ENCODE results near the gene CYFIP2.
A peak's percentile ranks its signal among the peaks of the same experiment; 100 is the strongest.

Gene CYFIP2

DNA sequence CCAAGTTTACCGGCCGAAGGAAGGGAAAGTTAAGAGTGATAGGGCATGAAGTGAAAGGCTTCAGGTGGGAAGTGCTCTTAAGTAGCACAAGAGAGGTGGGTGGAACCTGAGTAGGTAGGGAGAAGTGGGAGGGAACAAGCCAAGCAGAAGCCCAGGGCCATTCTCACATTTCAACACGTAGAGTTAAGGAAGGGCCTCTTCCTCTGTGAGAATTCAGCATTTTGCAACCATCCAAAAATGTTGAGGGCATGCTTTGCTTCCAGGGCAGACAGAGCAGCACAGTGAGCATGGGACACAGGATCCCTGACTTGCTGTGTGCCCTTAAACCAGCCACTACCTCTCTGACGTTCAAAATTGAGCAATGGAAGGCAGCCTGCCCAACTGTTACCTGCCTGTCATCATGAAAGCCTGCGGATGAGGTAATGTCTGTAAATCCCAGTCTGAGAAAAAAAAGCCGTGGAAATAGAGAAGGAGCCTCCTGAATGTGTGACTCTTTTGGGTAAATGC lies 3.3 kb downstream of the CYFIP2 start:
- H3K36me3 ChIP-seq (ENCODE audit: insufficient read depth), result no peaks in the 10 kb centered on the region

DNA sequence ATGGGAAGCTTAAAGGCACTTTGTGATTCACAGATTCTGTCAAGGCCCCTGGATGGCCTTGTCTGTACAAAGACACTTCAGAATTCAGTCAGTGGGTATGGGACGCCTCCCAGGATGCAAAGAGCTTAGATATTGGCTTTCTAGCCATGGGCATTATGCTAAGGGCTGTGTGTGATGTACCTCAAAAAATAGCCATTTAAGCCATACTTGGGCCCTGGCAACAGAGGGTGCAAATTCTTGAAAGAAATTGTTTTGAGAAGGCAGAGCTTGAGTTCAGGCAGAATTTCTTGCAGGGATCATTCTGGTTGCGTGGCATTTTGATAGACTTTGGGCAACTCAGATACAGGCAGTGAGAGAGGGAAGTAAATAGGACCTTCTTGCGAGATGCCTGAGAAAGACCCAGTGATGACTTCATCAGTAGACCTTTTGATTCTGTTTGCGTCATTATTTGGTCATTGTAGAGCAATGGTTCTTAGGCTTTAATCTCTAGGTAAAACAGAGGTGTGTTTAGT lies 3.9 kb downstream of the CYFIP2 start:
- Histone ChIP-seq H4K20me1 (ENCODE audit: insufficient read depth) (no peaks in the 10 kb centered on the region), H3K27ac (peak overlapping the region; percentile 100; the same call in 1 of the 2 replicates), H3K27me3 (ENCODE audit: insufficient read depth, low read depth) (no peaks in the 10 kb centered on the region), H3K36me3 (ENCODE audit: insufficient read depth) (no peaks in the 10 kb centered on the region), H3K79me2 (ENCODE audit: insufficient read depth, low read depth) (peaks cover 60% of the 10 kb centered on the region), H3K4me3 (IDR thresholded peaks at IDR 0.05; ENCODE audit: insufficient read depth, low read depth, low read length) (no peak overlapping the region), H2AFZ (ENCODE audit: low read depth) (no peak overlapping the region), H3K4me1 (ENCODE audit: low read depth, poor library complexity, severe bottlenecking) (peaks cover 80% of the 10 kb centered on the region), H3K9ac (no peak overlapping the region), H3K4me2 (peak overlapping the region; percentile 82)
- TF ChIP-seq, protein P1, sequence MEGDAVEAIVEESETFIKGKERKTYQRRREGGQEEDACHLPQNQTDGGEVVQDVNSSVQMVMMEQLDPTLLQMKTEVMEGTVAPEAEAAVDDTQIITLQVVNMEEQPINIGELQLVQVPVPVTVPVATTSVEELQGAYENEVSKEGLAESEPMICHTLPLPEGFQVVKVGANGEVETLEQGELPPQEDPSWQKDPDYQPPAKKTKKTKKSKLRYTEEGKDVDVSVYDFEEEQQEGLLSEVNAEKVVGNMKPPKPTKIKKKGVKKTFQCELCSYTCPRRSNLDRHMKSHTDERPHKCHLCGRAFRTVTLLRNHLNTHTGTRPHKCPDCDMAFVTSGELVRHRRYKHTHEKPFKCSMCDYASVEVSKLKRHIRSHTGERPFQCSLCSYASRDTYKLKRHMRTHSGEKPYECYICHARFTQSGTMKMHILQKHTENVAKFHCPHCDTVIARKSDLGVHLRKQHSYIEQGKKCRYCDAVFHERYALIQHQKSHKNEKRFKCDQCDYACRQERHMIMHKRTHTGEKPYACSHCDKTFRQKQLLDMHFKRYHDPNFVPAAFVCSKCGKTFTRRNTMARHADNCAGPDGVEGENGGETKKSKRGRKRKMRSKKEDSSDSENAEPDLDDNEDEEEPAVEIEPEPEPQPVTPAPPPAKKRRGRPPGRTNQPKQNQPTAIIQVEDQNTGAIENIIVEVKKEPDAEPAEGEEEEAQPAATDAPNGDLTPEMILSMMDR (conservative IDR thresholded peaks at IDR 0.05; ENCODE audit: low read depth, low read length), result no peak

More for the DNA sequence above, 3.3 kb downstream of the CYFIP2 start:
- no peaks in the 10 kb centered on the region for H3K27me3 ChIP-seq (ENCODE audit: insufficient read depth, low read depth)
- no peaks in the 10 kb centered on the region for H4K20me1 ChIP-seq (ENCODE audit: insufficient read depth)
- H2AFZ ChIP-seq (ENCODE audit: low read depth), result no peak overlapping the region
- TF ChIP-seq, protein P1 (conservative IDR thresholded peaks at IDR 0.05; ENCODE audit: low read depth, low read length), result no peak
- no peak overlapping the region for H3K9ac ChIP-seq
- H3K4me3 ChIP-seq (IDR thresholded peaks at IDR 0.05; ENCODE audit: insufficient read depth, low read depth, low read length), result no peak overlapping the region
- peaks cover 56% of the 10 kb centered on the region for H3K79me2 ChIP-seq (ENCODE audit: insufficient read depth, low read depth)
- no peak overlapping the region for H3K27ac ChIP-seq
- H3K4me1 ChIP-seq (ENCODE audit: low read depth, poor library complexity, severe bottlenecking), result peaks cover 77% of the 10 kb centered on the region
- peak overlapping the region; percentile 82; the same call in 1 of the 2 replicates for H3K4me2 ChIP-seq

DNA sequence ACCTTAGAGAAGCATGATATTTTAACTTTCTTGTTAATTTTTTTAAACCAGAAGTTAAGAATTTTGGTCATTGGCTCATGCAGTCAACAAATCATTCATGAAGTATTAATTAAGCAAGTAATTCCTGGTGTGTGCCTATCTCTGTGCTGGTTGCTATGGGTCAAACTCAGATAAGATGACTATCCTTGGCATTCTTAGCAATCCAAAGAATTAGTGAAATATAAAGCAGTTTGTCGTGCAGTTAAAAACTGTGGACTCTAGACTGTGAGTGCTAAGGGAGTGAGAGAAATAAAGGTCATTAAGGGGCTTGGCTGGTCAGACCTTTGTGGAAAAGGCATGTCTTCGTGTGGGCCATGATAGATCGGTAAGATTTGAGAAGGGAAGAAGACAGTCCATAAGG lies 4.8 kb downstream of the CYFIP2 start:
- TF ChIP-seq, protein P1 (conservative IDR thresholded peaks at IDR 0.05; ENCODE audit: low read depth, low read length), result no peak
- peak overlapping the region; percentile 82 for H3K4me2 ChIP-seq
- H4K20me1 ChIP-seq (ENCODE audit: insufficient read depth), result no peaks in the 10 kb centered on the region
- no peaks in the 10 kb centered on the region for H3K27me3 ChIP-seq (ENCODE audit: insufficient read depth, low read depth)
- peaks cover 84% of the 10 kb centered on the region for H3K4me1 ChIP-seq (ENCODE audit: low read depth, poor library complexity, severe bottlenecking)
- no peak overlapping the region for H3K4me3 ChIP-seq (IDR thresholded peaks at IDR 0.05; ENCODE audit: insufficient read depth, low read depth, low read length)
- peak overlapping the region; percentile 100 for H3K27ac ChIP-seq
- no peak overlapping the region for H2AFZ ChIP-seq (ENCODE audit: low read depth)
- H3K79me2 ChIP-seq (ENCODE audit: insufficient read depth, low read depth), result peaks cover 70% of the 10 kb centered on the region
- peak overlapping the region; percentile 82 for H3K9ac ChIP-seq
- H3K36me3 ChIP-seq (ENCODE audit: insufficient read depth), result no peaks in the 10 kb centered on the region

DNA sequence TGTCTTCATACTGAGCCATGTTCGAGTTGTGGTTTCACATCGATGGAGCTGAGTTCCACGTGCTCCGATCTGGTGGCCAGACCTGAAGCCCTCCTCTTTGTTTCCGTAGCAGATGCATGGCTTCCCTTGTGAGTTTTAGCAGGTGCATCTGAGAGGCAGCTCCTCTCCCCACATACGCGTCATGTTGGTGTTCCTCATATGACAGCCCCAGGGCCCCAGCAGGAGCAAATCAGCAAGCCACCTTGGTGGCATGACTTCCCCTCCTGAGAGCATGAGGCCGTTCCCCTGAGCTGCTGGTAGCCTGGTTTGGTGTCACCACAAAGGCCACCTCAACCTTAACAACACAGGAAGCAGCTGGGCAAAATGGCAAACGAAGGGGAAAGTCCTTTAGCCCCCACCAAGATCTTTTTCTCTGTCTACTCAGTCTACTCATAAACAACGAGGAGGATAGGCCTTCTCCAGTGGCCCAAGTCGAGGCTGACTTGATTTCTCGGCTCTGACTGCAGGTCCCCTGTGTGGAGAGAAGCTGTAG lies 5.9 kb downstream of the CYFIP2 start:
- Histone ChIP-seq H4K20me1 (ENCODE audit: insufficient read depth) (no peaks in the 10 kb centered on the region), H3K4me2 (peak overlapping the region; percentile 96), H3K27ac (peak overlapping the region; percentile 100), H3K79me2 (ENCODE audit: insufficient read depth, low read depth) (peaks cover 76% of the 10 kb centered on the region), H3K27me3 (ENCODE audit: insufficient read depth, low read depth) (no peaks in the 10 kb centered on the region), H2AFZ (ENCODE audit: low read depth) (no peak overlapping the region), H3K4me1 (ENCODE audit: low read depth, poor library complexity, severe bottlenecking) (peaks cover 87% of the 10 kb centered on the region), H3K4me3 (IDR thresholded peaks at IDR 0.05; ENCODE audit: insufficient read depth, low read depth, low read length) (no peak overlapping the region), H3K9ac (peak overlapping the region; percentile 82), H3K36me3 (ENCODE audit: insufficient read depth) (no peaks in the 10 kb centered on the region)
- TF ChIP-seq, protein P1 (conservative IDR thresholded peaks at IDR 0.05; ENCODE audit: low read depth, low read length), result no peak
